ENCODE data around the gene ANO7.

DNA sequence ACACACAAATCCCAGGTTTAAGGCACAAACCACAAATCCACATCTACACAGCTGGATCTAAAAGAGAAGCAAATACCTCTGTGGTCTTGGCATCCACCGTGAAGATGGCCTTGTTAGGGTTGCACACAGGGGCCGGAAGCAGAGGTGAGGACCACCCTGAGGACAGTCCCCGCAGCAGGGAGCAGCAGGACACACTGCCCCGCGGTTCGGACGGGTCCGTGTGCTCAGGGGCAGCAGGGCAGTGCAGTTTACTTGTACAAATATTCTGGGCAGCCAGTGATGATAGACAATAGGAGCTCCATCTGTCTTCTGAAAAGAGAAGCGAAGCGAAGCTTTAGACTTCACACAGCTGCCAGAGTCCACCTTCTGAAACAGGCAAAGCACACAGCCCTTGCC is 48.0 kb upstream of the ANO7 start:
- TF ChIP-seq, protein P1, sequence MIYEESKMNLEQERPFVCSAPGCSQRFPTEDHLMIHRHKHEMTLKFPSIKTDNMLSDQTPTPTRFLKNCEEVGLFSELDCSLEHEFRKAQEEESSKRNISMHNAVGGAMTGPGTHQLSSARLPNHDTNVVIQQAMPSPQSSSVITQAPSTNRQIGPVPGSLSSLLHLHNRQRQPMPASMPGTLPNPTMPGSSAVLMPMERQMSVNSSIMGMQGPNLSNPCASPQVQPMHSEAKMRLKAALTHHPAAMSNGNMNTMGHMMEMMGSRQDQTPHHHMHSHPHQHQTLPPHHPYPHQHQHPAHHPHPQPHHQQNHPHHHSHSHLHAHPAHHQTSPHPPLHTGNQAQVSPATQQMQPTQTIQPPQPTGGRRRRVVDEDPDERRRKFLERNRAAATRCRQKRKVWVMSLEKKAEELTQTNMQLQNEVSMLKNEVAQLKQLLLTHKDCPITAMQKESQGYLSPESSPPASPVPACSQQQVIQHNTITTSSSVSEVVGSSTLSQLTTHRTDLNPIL (CRISPR knock-in tag; IDR thresholded peaks at IDR 0.05; ENCODE audit: low read depth): no peak
- TF ChIP-seq ZFP3 (CRISPR knock-in tag; IDR thresholded peaks at IDR 0.05) (no peak), PPARA (CRISPR knock-in tag; IDR thresholded peaks at IDR 0.05; ENCODE audit: borderline replicate concordance) (no peak), OSR1 (CRISPR knock-in tag; IDR thresholded peaks at IDR 0.05) (no peak), BACH2 (CRISPR knock-in tag; IDR thresholded peaks at IDR 0.05; ENCODE audit: borderline replicate concordance) (no peak), ZFP30 (CRISPR knock-in tag; IDR thresholded peaks at IDR 0.05) (no peak), ESRRG (CRISPR knock-in tag; IDR thresholded peaks at IDR 0.05) (no peak), SNAI2 (CRISPR knock-in tag; IDR thresholded peaks at IDR 0.05) (no peak), ZNF8 (CRISPR knock-in tag; IDR thresholded peaks at IDR 0.05) (no peak), ZNF70 (CRISPR knock-in tag; IDR thresholded peaks at IDR 0.05) (no peak), ZNF565 (CRISPR knock-in tag; conservative IDR thresholded peaks at IDR 0.05; ENCODE audit: low read depth) (no peak)
- TF ChIP-seq, protein P2, sequence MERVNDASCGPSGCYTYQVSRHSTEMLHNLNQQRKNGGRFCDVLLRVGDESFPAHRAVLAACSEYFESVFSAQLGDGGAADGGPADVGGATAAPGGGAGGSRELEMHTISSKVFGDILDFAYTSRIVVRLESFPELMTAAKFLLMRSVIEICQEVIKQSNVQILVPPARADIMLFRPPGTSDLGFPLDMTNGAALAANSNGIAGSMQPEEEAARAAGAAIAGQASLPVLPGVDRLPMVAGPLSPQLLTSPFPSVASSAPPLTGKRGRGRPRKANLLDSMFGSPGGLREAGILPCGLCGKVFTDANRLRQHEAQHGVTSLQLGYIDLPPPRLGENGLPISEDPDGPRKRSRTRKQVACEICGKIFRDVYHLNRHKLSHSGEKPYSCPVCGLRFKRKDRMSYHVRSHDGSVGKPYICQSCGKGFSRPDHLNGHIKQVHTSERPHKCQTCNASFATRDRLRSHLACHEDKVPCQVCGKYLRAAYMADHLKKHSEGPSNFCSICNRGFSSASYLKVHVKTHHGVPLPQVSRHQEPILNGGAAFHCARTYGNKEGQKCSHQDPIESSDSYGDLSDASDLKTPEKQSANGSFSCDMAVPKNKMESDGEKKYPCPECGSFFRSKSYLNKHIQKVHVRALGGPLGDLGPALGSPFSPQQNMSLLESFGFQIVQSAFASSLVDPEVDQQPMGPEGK (CRISPR knock-in tag; IDR thresholded peaks at IDR 0.05; ENCODE audit: borderline replicate concordance): no peak

Measured in SK-N-SH treated with all-trans-retinoic acid at 6 μM for 48 hours (cell line).